Thoracic aorta (tissue), 2 donors: ENCODE data around the gene EGFLAM. TPM values are rescaled to one million over a fixed set of nuclear protein-coding genes. Genes with fewer than 3 reads are reported as not detected.
A peak's percentile ranks its signal among the peaks of the same experiment; 100 is the strongest.
"Not testable (repeated sequence)": the region's sequence is repeated elsewhere in the genome, so short reads cannot be mapped to it uniquely, and the experiment has no call there.

Source experiments
- ATAC-seq: fragments of 150-250 bp; one replicate; pipeline ENCODE4 v1.8.0; 2017; ENCODE audit warnings: low read depth; ENCODE audit not compliant: insufficient number of reproducible peaks, low FRiP score
- DNase-seq: peaks from one replicate; pipeline ENCODE4 v3.0.0-alpha.2; 2020; ENCODE audit warnings: low spot score
- H3K27ac ChIP-seq, 2 donors: fragments of 200-600 bp; sonication (generic); 1 replicate in 1 of 2; 2 replicates in 1 of 2; pipeline ENCODE4 v1.5.1; 2016; ENCODE audit warnings: mild to moderate bottlenecking in 2 of 2, moderate library complexity in 2 of 2
- H3K27me3 ChIP-seq: fragments of 200-600 bp; sonication (generic); replicated peaks from 2 replicates; pipeline ENCODE4 v1.6.0; 2016; ENCODE audit warnings: mild to moderate bottlenecking; ENCODE audit not compliant: insufficient read depth
- H3K36me3 ChIP-seq: fragments of 200-600 bp; sonication (generic); one replicate; pipeline ENCODE4 v1.5.1; 2016
- H3K4me1 ChIP-seq, 2 donors: fragments of 200-600 bp; sonication (generic); 1 replicate in 1 of 2; 2 replicates in 1 of 2; pipeline versions ENCODE4 v1.5.1 to v1.6.0; 2016; ENCODE audit warnings: low read depth in 2 of 2, mild to moderate bottlenecking in 1 of 2; ENCODE audit not compliant: control insufficient read depth in 1 of 2
- H3K4me3 ChIP-seq: fragments of 200-600 bp; sonication (generic); 2 replicates; pipeline ENCODE4 v1.5.1; 2016; ENCODE audit warnings: mild to moderate bottlenecking
- H3K9me3 ChIP-seq: fragments of 200-600 bp; sonication (generic); 2 replicates; pipeline ENCODE4 v1.5.1; 2016
- total RNA-seq, 2 donors: library from RNA; depleted of rRNA; stranded (reverse); fragments of >200 nt; gene quantifications; one replicate each; pipeline versions ENCODE4 v1.1.0 to v1.2.3, GENCODE V29; 2016
- TF ChIP-seq, protein P1 (sequence below): fragments of 200-600 bp; sonication (generic); IDR thresholded peaks from one replicate; pipeline ENCODE4 v1.5.1; 2019; ENCODE audit warnings: antibody characterized with exemption

EGFLAM gene
- total RNA-seq, 2 donors from 2014 or later = 10.7 to 23.4 TPM

GRCh38 chr5:38413696-38414095, 155.3 kb downstream of the EGFLAM start:
- H3K36me3 ChIP-seq = no peaks in the 10 kb centered on the region
- H3K27me3 ChIP-seq = no peaks in the 10 kb centered on the region
- peak overlapping the region in 1 of 2 donors; percentile 17 for H3K27ac ChIP-seq
- no peak for DNase-seq
- H3K4me1 ChIP-seq = peaks cover 24 to 46% of the 10 kb centered on the region in 2 donors
- TF ChIP-seq, protein P1, sequence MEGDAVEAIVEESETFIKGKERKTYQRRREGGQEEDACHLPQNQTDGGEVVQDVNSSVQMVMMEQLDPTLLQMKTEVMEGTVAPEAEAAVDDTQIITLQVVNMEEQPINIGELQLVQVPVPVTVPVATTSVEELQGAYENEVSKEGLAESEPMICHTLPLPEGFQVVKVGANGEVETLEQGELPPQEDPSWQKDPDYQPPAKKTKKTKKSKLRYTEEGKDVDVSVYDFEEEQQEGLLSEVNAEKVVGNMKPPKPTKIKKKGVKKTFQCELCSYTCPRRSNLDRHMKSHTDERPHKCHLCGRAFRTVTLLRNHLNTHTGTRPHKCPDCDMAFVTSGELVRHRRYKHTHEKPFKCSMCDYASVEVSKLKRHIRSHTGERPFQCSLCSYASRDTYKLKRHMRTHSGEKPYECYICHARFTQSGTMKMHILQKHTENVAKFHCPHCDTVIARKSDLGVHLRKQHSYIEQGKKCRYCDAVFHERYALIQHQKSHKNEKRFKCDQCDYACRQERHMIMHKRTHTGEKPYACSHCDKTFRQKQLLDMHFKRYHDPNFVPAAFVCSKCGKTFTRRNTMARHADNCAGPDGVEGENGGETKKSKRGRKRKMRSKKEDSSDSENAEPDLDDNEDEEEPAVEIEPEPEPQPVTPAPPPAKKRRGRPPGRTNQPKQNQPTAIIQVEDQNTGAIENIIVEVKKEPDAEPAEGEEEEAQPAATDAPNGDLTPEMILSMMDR = no peak
- H3K9me3 ChIP-seq = no peaks in the 10 kb centered on the region
- no peak for ATAC-seq
- no peak overlapping the region for H3K4me3 ChIP-seq

DNA sequence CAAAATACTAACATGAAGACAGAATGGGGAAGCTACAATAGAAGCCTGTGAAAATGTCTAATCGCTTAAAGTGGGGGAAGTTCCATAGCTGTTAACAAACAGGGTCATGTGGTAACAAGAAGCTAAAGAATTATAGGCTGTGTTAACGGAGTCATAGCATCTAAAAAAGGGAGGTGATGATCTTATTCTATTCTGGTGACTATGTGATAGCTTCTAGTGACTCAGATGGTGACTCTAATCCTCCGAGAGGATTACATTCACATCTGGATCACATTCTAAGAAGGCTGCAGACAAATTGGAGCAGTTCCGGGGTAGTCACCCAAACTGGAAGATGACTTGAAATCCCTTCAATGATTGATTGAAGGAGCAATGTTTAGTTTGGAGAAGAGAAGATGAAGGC, 156.0 kb downstream of the EGFLAM start:
- Histone ChIP-seq H3K27me3 (no peaks in the 10 kb centered on the region), H3K4me3 (no peak overlapping the region), H3K9me3 (no peaks in the 10 kb centered on the region), H3K4me1 (peaks cover 24 to 46% of the 10 kb centered on the region in 2 donors), H3K36me3 (no peaks in the 10 kb centered on the region), H3K27ac (peak overlapping the region in 1 of 2 donors; percentile 17)
- TF ChIP-seq, protein P1 = no peak
- ATAC-seq = no peak
- no peak for DNase-seq

- Histone ChIP-seq H3K27ac (peak overlapping the region in 1 of 2 donors; percentile 59), H3K4me1 (peaks cover 28 to 52% of the 10 kb centered on the region in 2 donors)
- not testable (repeated sequence) for H3K27me3 ChIP-seq, H3K36me3 ChIP-seq, ATAC-seq, H3K9me3 ChIP-seq, DNase-seq, H3K4me3 ChIP-seq
Measured at GRCh38 chr5:38415772-38416171, 157.4 kb downstream of the EGFLAM start.

- peak; percentile 11 for ATAC-seq
Measured at GRCh38 chr5:38417658-38418017, 159.3 kb downstream of the EGFLAM start.

GRCh38 chr5:38420246-38420645, 161.9 kb downstream of the EGFLAM start:
- Histone ChIP-seq H3K36me3 (no peaks in the 10 kb centered on the region), H3K27me3 (no peaks in the 10 kb centered on the region), H3K27ac (peak overlapping the region; percentile 29 to 60), H3K9me3 (no peaks in the 10 kb centered on the region), H3K4me1 (peaks cover 12 to 37% of the 10 kb centered on the region in 2 donors), H3K4me3 (no peak overlapping the region)
- DNase-seq (no peak), ATAC-seq (peak; percentile 55)
- TF ChIP-seq, protein P1 = no peak

More at GRCh38 chr5:38417658-38418017, 159.3 kb downstream of the EGFLAM start:
- Histone ChIP-seq H3K36me3 (no peaks in the 10 kb centered on the region), H3K27ac (peak overlapping the region; percentile 59 to 60), H3K9me3 (no peaks in the 10 kb centered on the region), H3K27me3 (no peaks in the 10 kb centered on the region), H3K4me3 (no peak overlapping the region), H3K4me1 (peaks cover 28 to 57% of the 10 kb centered on the region in 2 donors)
- no peak for DNase-seq
- TF ChIP-seq, protein P1 = no peak
